ENCODE results near the gene LMO3. TPM values are rescaled to one million over a fixed set of nuclear protein-coding genes. Genes with fewer than 3 reads are reported as not detected.

LMO3 gene
- total RNA-seq = 5.5 TPM

GRCh38 chr12:16606117-16606200, at the start of gene LMO3:
Gene LMO3, minus strand, starts transcription at chr12:16606162. Its CDS starts 5,302 bp downstream, at chr12:16600860.

